H9 (cell line): ENCODE results near the gene RLN1. TPM values are rescaled to one million over a fixed set of nuclear protein-coding genes. Genes with fewer than 3 reads are reported as not detected.

Experiments
- DNase-seq: peaks from one replicate; pipeline ENCODE4 v3.0.0-alpha.2; 2017
- H2AFZ ChIP-seq: one replicate; pipeline ENCODE4 v1.6.1; 2013; ENCODE audit warnings: mild to moderate bottlenecking, low read length, control low read depth, moderate library complexity
- H2AK5ac ChIP-seq: 2 replicates; pipeline ENCODE4 v1.6.1; 2013; ENCODE audit warnings: low read length, control low read depth, mixed read lengths; ENCODE audit not compliant: insufficient read length
- H2BK120ac ChIP-seq: one replicate; pipeline ENCODE4 v1.6.1; 2013; ENCODE audit warnings: low read depth, mild to moderate bottlenecking, low read length, control low read depth, inconsistent platforms; ENCODE audit not compliant: poor library complexity, severe bottlenecking
- H2BK12ac ChIP-seq: 2 replicates; pipeline ENCODE4 v1.6.1; 2013; ENCODE audit warnings: low read length, control low read depth, mixed read lengths, low read depth; ENCODE audit not compliant: insufficient read length
- H2BK15ac ChIP-seq: 2 replicates; pipeline ENCODE4 v1.6.1; 2013; ENCODE audit warnings: low read depth, low read length, control low read depth
- H2BK20ac ChIP-seq: one replicate; pipeline ENCODE4 v1.6.1; 2013; ENCODE audit warnings: low read depth, mild to moderate bottlenecking, low read length, control low read depth, inconsistent platforms; ENCODE audit not compliant: poor library complexity, severe bottlenecking
- H2BK5ac ChIP-seq: 2 replicates; pipeline ENCODE4 v1.6.1; 2013; ENCODE audit warnings: low read length, control low read depth, mixed read lengths; ENCODE audit not compliant: insufficient read length
- H3K14ac ChIP-seq: 2 replicates; pipeline ENCODE4 v1.6.1; 2013; ENCODE audit warnings: low read length, control low read depth; ENCODE audit not compliant: insufficient read depth
- H3K18ac ChIP-seq: 2 replicates; pipeline ENCODE4 v1.6.1; 2013; ENCODE audit warnings: low read depth, mild to moderate bottlenecking, mixed read lengths, low read length, control low read depth; ENCODE audit not compliant: insufficient read length
- H3K23ac ChIP-seq: 2 replicates; pipeline ENCODE4 v1.6.1; 2013; ENCODE audit warnings: low read length, control low read depth, mixed read lengths, low read depth; ENCODE audit not compliant: insufficient read length
- H3K23me2 ChIP-seq: 2 replicates; pipeline ENCODE4 v1.6.1; 2013; ENCODE audit warnings: low read depth, mild to moderate bottlenecking, mixed read lengths, low read length, control low read depth; ENCODE audit not compliant: insufficient read length, poor library complexity, severe bottlenecking
- H3K27ac ChIP-seq: 2 replicates; pipeline ENCODE4 v1.5.1; 2013; ENCODE audit warnings: low read length, control low read depth, mixed read lengths, low read depth; ENCODE audit not compliant: insufficient read length
- H3K27me3 ChIP-seq: 2 replicates; pipeline ENCODE4 v1.6.1; 2013; ENCODE audit warnings: low read length, control low read depth, inconsistent platforms; ENCODE audit not compliant: insufficient read depth
- H3K4ac ChIP-seq: 2 replicates; pipeline ENCODE4 v1.6.1; 2013; ENCODE audit warnings: low read depth, mild to moderate bottlenecking, control low read depth, inconsistent platforms, low read length, moderate library complexity
- H3K4me1 ChIP-seq: 2 replicates; pipeline ENCODE4 v1.6.1; 2013; ENCODE audit warnings: low read length, control low read depth, inconsistent platforms; ENCODE audit not compliant: insufficient read depth
- H3K4me2 ChIP-seq: 2 replicates; pipeline ENCODE4 v1.6.1; 2013; ENCODE audit warnings: low read length, control low read depth, mixed read lengths; ENCODE audit not compliant: insufficient read length, insufficient read depth
- H3K56ac ChIP-seq: 2 replicates; pipeline ENCODE4 v1.6.1; 2013; ENCODE audit warnings: low read depth, mild to moderate bottlenecking, mixed read lengths, low read length, control low read depth; ENCODE audit not compliant: insufficient read length
- H3K79me1 ChIP-seq: 2 replicates; pipeline ENCODE4 v1.6.1; 2013; ENCODE audit warnings: low read depth, mild to moderate bottlenecking, moderate library complexity, low read length, control low read depth, inconsistent platforms; ENCODE audit not compliant: insufficient read depth, poor library complexity, severe bottlenecking
- H3K79me2 ChIP-seq: 2 replicates; pipeline ENCODE4 v1.6.1; 2013; ENCODE audit warnings: low read length, control low read depth, inconsistent platforms; ENCODE audit not compliant: insufficient read depth
- H3K9ac ChIP-seq: 2 replicates; pipeline ENCODE4 v1.6.1; 2013; ENCODE audit warnings: low read length, control low read depth, mixed read lengths; ENCODE audit not compliant: insufficient read length; ENCODE audit errors: extremely low read depth
- H3K9me3 ChIP-seq: one replicate; pipeline ENCODE4 v1.6.1; 2013; ENCODE audit warnings: low read depth, low read length, inconsistent platforms; ENCODE audit not compliant: control insufficient read depth
- H3T11ph ChIP-seq: one replicate; pipeline ENCODE4 v1.6.1; 2013; ENCODE audit warnings: mild to moderate bottlenecking, low read length, control low read depth, inconsistent platforms
- H4K20me1 ChIP-seq: one replicate; pipeline ENCODE4 v1.6.1; 2013; ENCODE audit not compliant: control insufficient read depth, insufficient read length, insufficient read depth
- H4K5ac ChIP-seq: 2 replicates; pipeline ENCODE4 v1.6.1; 2013; ENCODE audit warnings: low read depth, mild to moderate bottlenecking, mixed read lengths, low read length, control low read depth; ENCODE audit not compliant: insufficient read length
- H4K8ac ChIP-seq: replicated peaks from 2 replicates; pipeline ENCODE4 v1.6.1; 2013; ENCODE audit warnings: low read length, control low read depth, mixed read lengths, low read depth; ENCODE audit not compliant: insufficient read length
- H4K91ac ChIP-seq: 2 replicates; pipeline ENCODE4 v1.6.1; 2013; ENCODE audit warnings: low read depth, mild to moderate bottlenecking, moderate library complexity, mixed read lengths, low read length, control low read depth; ENCODE audit not compliant: insufficient read length
- H3K27ac Mint-ChIP-seq, 3 experiments: 2 replicates in 2 of 3; 3 replicates in 1 of 3; pipeline ENCODE4 v1.8.0; 2020 to 2021; ENCODE audit warnings: mixed read lengths in 3 of 3, mild to moderate bottlenecking in 1 of 3, moderate library complexity in 1 of 3
- H3K27me3 Mint-ChIP-seq: 2 replicates; pipeline ENCODE4 v1.8.0; 2021; ENCODE audit warnings: low read depth, mild to moderate bottlenecking, moderate library complexity, mixed read lengths
- H3K36me3 Mint-ChIP-seq, 3 experiments: 2 replicates in 2 of 3; 3 replicates in 1 of 3; pipeline ENCODE4 v1.8.0; 2020 to 2021; ENCODE audit warnings: low read depth in 3 of 3, mixed read lengths in 3 of 3; ENCODE audit not compliant: insufficient read depth in 1 of 3
- H3K4me1 Mint-ChIP-seq, 2 experiments: 2 replicates each; pipeline ENCODE4 v1.8.0; 2020; ENCODE audit warnings: mixed read lengths in 2 of 2
- H3K4me3 Mint-ChIP-seq, 2 experiments: 2 replicates in 1 of 2; 3 replicates in 1 of 2; pipeline ENCODE4 v1.8.0; 2020 to 2021; ENCODE audit warnings: mild to moderate bottlenecking in 2 of 2, mixed read lengths in 2 of 2, moderate library complexity in 1 of 2
- H3K9me3 Mint-ChIP-seq, 2 experiments: 2 replicates in 1 of 2; 3 replicates in 1 of 2; pipeline ENCODE4 v1.8.0; 2020; ENCODE audit warnings: mild to moderate bottlenecking in 2 of 2, mixed read lengths in 2 of 2, moderate library complexity in 1 of 2
- CTCF ChIP-seq: fragments of 200-600 bp; sonication (generic); conservative IDR thresholded peaks from 3 replicates; pipeline ENCODE4 v1.8.0; 2021; ENCODE audit warnings: antibody characterized with exemption, mild to moderate bottlenecking
- total RNA-seq: library from RNA; stranded (reverse); gene quantifications from 2 replicates; pipeline ENCODE4 v1.2.1, GENCODE V29; 2021

RLN1 gene
- total RNA-seq, 1 experiment from 2014 or later, result 0.52 TPM

- Histone ChIP-seq H2BK5ac (no peak overlapping the region), H3K79me2 (no peaks in the 10 kb centered on the region), H3K27ac (no peak overlapping the region), H3K14ac (no peak overlapping the region), H2BK120ac (no peak overlapping the region), H4K8ac (no peak overlapping the region), H3K79me1 (no peaks in the 10 kb centered on the region), H2BK15ac (no peak overlapping the region), H3K4me2 (no peak overlapping the region), H3K9me3 (no peaks in the 10 kb centered on the region), H4K91ac (no peak overlapping the region), H4K20me1 (no peaks in the 10 kb centered on the region), H2AK5ac (no peak overlapping the region), H2BK20ac (no peak overlapping the region), H3K27me3 (no peaks in the 10 kb centered on the region), H2BK12ac (no peak overlapping the region), H4K5ac (no peak overlapping the region), H3K23me2 (no peaks in the 10 kb centered on the region), H3K4me1 (no peaks in the 10 kb centered on the region), H3T11ph (no peak overlapping the region), H3K9ac (no peak overlapping the region), H3K18ac (no peak overlapping the region), H3K23ac (no peak overlapping the region), H2AFZ (no peak overlapping the region), H3K56ac (no peak overlapping the region), H3K4ac (no peak overlapping the region)
- H3K9me3 Mint-ChIP-seq, result no peaks in the 10 kb centered on the region
- H3K4me1 Mint-ChIP-seq, result peaks cover 0 to 4% of the 10 kb centered on the region in 2 experiments; a peak in 2 of 4 replicates
- no peaks in the 10 kb centered on the region for H3K36me3 Mint-ChIP-seq
- no peaks in the 10 kb centered on the region for H3K27me3 Mint-ChIP-seq
- DNase-seq, result no peak
- no peak overlapping the region for H3K4me3 Mint-ChIP-seq
- TF ChIP-seq CTCF, result no peak
- H3K27ac Mint-ChIP-seq, result no peak overlapping the region
Observed at GRCh38 chr9:5360341-5360740, 20.7 kb upstream of the RLN1 start.
